ENCODE data around the gene SND1.

DNA sequence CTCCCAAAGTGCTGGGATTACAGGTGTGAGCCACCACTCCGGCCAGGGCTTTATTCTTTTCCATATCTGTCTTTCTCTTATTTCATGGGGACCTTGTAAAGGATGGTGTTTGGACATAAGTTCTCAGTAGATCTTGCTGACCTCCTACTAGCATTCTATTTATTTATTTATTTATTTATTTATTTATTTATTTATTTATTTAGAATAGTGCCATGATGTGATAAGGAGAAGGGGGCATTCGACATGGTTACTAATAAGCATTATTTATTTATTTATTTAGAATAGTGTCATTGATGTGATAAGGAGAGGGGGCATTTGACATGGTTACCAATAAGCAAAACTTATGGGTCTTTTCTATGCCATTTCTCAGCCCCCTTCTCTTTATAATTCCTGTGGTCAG is 202.4 kb downstream of the SND1 start:
- TF ChIP-seq POLR2A (IDR thresholded peaks at IDR 0.05) = no peak
- TF ChIP-seq, protein P1, sequence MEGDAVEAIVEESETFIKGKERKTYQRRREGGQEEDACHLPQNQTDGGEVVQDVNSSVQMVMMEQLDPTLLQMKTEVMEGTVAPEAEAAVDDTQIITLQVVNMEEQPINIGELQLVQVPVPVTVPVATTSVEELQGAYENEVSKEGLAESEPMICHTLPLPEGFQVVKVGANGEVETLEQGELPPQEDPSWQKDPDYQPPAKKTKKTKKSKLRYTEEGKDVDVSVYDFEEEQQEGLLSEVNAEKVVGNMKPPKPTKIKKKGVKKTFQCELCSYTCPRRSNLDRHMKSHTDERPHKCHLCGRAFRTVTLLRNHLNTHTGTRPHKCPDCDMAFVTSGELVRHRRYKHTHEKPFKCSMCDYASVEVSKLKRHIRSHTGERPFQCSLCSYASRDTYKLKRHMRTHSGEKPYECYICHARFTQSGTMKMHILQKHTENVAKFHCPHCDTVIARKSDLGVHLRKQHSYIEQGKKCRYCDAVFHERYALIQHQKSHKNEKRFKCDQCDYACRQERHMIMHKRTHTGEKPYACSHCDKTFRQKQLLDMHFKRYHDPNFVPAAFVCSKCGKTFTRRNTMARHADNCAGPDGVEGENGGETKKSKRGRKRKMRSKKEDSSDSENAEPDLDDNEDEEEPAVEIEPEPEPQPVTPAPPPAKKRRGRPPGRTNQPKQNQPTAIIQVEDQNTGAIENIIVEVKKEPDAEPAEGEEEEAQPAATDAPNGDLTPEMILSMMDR (IDR thresholded peaks at IDR 0.05) = no peak
